ENCODE measurements around the gene C10orf95.
A peak's percentile ranks its signal among the peaks of the same experiment; 100 is the strongest.

The C10orf95 gene

DNA sequence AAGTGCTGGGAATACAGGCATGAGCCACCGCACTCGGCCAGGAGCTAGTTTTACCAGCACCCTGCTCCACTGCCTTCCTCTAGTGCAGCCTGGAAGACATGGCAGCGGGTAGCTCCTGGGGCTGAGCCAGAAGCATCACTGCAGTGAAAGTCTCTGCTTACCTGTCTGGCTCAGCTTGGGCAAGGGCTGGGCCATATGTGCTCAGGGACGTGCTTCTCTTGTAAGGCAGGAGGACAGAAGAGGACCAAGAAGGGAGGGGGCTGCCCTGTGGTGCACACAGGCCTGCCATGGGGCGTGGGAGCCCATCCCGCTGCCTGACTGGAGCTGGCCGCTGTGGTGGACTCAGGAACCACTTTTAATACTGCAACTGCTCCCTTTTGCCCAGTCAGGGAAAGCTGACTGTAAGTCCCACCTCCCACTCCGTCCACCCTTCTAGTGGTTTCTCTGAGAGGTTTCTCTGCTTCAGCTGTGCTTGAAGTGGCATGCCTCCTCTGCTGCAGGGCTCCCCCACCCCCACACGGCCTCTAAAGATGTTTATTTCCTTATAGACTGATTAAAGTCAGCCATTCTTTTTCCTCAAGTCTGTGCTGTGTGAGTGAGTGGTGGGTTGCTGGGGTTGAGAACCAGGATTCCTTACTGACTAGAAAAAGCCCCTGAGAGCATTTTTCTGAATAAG is 25.3 kb upstream of the C10orf95 start:
- no peak for TF ChIP-seq JUND (IDR thresholded peaks at IDR 0.05; ENCODE audit: low read depth)
- DNase-seq (ENCODE audit: low read depth in 1 of 2, low spot score in 1 of 2) = no peak
- in situ Hi-C loops (cut with HindIII; ENCODE audit: low pct_unique_long_range_greater_than_20kb, low sequenced_read_pairs) = no loop called here

DNA sequence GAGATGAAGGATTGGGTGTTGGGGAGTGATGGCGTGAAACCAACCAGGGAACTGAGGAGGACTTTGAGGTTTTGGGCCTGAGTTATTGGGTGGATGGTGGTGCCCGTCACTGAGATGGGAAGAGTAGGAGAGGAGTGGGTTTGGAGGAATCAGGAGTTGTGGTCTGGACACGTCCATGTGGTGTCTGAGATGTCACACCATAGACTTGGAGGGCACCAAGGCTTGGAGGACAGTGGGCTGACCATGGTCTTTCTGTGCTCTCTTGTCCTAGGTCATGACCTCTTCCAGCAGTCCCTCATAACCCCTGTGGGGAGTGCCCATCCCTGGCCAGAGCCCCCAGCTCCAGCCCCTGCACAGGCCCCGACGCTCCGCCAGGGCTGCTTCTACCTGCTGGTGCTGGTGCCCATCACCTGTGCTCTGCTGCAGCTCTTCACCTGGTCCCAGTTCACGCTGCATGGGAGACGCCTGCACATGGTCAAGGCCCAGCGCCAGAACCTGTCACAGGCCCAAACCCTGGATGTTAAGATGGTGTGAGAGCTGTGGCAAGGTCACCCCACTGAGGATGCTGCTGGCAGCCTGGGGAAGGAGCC is 24.2 kb upstream of the C10orf95 start:
- no peak for TF ChIP-seq JUND (IDR thresholded peaks at IDR 0.05; ENCODE audit: low read depth)
- in situ Hi-C loops (cut with HindIII; ENCODE audit: low pct_unique_long_range_greater_than_20kb, low sequenced_read_pairs) = no loop called here
- no peak for DNase-seq (ENCODE audit: low read depth in 1 of 2, low spot score in 1 of 2)

DNA sequence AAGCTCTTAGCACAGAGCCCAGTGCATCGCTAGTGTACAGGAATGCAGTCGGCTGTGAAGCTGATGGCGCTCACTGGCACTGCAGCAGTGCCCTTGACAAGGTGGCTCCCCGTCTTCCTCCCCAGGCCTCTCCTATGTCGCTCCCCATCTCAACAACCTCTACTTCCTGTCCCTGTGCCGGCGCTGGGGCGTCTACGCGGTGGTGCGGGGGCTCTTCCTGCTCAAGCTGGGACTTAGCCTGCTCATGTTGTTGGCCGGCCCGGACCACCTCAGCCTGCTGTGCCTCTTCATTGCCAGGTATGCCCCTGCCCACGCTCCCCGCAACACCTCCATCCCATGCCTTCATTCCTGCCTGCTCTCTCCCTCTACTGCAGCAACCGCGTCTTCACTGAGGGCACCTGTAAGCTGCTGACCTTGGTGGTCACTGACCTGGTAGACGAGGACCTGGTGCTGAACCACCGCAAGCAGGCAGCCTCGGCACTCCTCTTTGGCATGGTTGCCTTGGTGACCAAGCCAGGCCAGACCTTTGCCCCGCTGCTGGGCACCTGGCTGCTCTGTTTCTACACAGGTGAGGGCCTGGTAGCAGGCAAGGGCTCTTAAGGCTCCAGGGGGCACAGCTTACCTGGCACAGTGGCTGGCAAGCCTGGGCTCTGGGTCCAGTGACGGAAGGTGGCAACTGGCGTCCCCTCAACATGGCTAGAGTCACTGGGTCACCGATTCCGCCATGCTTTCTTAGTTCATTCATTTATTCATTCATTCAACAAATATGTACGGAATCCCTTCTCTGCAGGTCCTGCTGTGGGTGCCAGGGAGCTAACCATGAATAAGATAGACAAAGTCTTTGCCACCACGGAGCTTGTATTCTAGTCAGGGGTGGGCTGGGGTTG is 22.3 kb upstream of the C10orf95 start:
- TF ChIP-seq JUND (IDR thresholded peaks at IDR 0.05; ENCODE audit: low read depth) = no peak
- in situ Hi-C loops (cut with HindIII; ENCODE audit: low pct_unique_long_range_greater_than_20kb, low sequenced_read_pairs) = no loop called here
- DNase-seq (ENCODE audit: low read depth in 1 of 2, low spot score in 1 of 2) = no peak

- no peak for TF ChIP-seq JUND (IDR thresholded peaks at IDR 0.05; ENCODE audit: low read depth)
- no peak for DNase-seq (ENCODE audit: low read depth in 1 of 2, low spot score in 1 of 2)
- in situ Hi-C loops (cut with HindIII; ENCODE audit: low pct_unique_long_range_greater_than_20kb, low sequenced_read_pairs) = no loop called here
Observed at GRCh38 chr10:102470579-102471546, 19.5 kb upstream of the C10orf95 start.

GRCh38 chr10:102468683-102469082 is 17.3 kb upstream of the C10orf95 start:
- no peak for DNase-seq (ENCODE audit: low read depth in 1 of 2, low spot score in 1 of 2)
- no peak for TF ChIP-seq JUND (IDR thresholded peaks at IDR 0.05; ENCODE audit: low read depth)
- in situ Hi-C loops (cut with HindIII; ENCODE audit: low pct_unique_long_range_greater_than_20kb, low sequenced_read_pairs) = no loop called here

GRCh38 chr10:102467971-102468438 is 16.7 kb upstream of the C10orf95 start:
- in situ Hi-C loops (cut with HindIII; ENCODE audit: low pct_unique_long_range_greater_than_20kb, low sequenced_read_pairs) = no loop called here
- no peak for TF ChIP-seq JUND (IDR thresholded peaks at IDR 0.05; ENCODE audit: low read depth)
- no peak for DNase-seq (ENCODE audit: low read depth in 1 of 2, low spot score in 1 of 2)

DNA sequence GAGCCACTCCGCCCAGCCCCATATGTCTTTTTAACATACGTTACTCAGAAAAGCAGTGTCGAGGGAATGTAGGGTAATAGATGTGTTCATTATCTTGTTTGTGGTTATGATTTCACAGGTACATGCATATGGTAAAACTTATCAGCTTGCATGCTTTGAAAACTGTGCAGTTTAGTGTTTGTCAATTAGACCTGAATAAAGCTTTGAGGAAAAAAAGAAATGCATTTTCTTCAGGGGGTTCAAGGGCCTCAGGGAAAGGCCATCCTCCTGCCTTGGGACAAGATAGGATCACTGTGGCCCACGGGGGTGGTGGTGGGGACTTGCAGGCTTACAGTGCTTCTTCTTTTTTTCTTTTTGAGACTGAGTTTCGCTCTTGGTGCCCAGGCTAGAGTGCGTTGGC is 16.0 kb upstream of the C10orf95 start:
- in situ Hi-C loops (cut with HindIII; ENCODE audit: low pct_unique_long_range_greater_than_20kb, low sequenced_read_pairs) = no loop called here
- DNase-seq (ENCODE audit: low read depth in 1 of 2, low spot score in 1 of 2) = no peak
- TF ChIP-seq JUND (IDR thresholded peaks at IDR 0.05; ENCODE audit: low read depth) = no peak

DNA sequence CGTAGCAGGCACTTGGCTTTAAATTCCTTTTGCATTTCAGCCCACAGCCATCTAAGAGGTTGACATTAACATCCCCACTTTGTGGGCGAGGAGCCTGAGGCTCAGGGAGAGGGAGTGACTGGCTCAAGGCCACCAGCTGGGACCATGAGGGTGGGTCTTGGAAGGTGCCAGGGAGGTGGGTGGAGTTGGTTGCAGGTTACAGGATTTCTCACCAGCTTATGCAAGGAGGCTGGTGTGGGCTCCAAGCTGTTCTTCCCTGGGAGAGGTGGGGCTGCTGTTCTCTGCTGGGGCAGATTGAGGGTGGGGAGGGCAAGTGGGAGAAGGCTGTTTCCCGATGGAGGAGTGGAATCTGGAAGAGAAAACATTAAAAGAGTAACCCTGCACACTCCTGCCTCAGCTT is 14.1 kb upstream of the C10orf95 start:
- TF ChIP-seq JUND (IDR thresholded peaks at IDR 0.05; ENCODE audit: low read depth) = no peak
- in situ Hi-C loops (cut with HindIII; ENCODE audit: low pct_unique_long_range_greater_than_20kb, low sequenced_read_pairs) = no loop called here
- DNase-seq (ENCODE audit: low read depth in 1 of 2, low spot score in 1 of 2) = no peak

DNA sequence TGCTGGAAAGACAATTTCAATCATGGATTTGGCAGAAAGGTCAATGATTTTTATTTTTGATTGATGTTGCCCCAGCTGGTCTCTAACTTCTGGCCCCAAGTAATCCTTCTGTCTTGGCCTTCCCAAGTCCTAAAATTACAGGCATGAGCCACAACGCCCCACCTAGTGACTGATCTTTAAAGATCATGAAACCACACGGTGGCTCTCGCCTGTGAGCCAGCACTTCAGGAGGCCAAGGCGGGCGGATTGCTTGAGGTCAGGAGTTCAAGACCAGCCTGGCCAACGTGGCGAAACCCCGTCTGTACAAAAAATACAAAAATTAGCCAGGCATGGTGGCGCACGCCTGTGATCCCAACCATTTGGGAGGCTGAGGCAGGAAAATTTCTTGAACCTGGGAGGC is 12.6 kb upstream of the C10orf95 start:
- no peak for DNase-seq (ENCODE audit: low read depth in 1 of 2, low spot score in 1 of 2)
- no peak for TF ChIP-seq JUND (IDR thresholded peaks at IDR 0.05; ENCODE audit: low read depth)
- in situ Hi-C loops (cut with HindIII; ENCODE audit: low pct_unique_long_range_greater_than_20kb, low sequenced_read_pairs) = no loop called here

GRCh38 chr10:102462512-102463054 is 11.2 kb upstream of the C10orf95 start:
- in situ Hi-C loops (cut with HindIII; ENCODE audit: low pct_unique_long_range_greater_than_20kb, low sequenced_read_pairs) = no loop called here
- TF ChIP-seq JUND (IDR thresholded peaks at IDR 0.05; ENCODE audit: low read depth) = no peak
- no peak for DNase-seq (ENCODE audit: low read depth in 1 of 2, low spot score in 1 of 2)

- in situ Hi-C loops (cut with HindIII; ENCODE audit: low pct_unique_long_range_greater_than_20kb, low sequenced_read_pairs) = no loop called here
- no peak for TF ChIP-seq JUND (IDR thresholded peaks at IDR 0.05; ENCODE audit: low read depth)
- peak; percentile 97 to 98 for DNase-seq (ENCODE audit: low read depth in 1 of 2, low spot score in 1 of 2)
Observed at GRCh38 chr10:102461187-102462054, 10.1 kb upstream of the C10orf95 start.

Measured in T47D (cell line).